ENCODE data around the gene PDGFB. TPM values are rescaled to one million over a fixed set of nuclear protein-coding genes. Genes with fewer than 3 reads are reported as not detected.

PDGFB gene
- total RNA-seq, 1 experiment from 2014 or later, result 9.2 TPM

DNA sequence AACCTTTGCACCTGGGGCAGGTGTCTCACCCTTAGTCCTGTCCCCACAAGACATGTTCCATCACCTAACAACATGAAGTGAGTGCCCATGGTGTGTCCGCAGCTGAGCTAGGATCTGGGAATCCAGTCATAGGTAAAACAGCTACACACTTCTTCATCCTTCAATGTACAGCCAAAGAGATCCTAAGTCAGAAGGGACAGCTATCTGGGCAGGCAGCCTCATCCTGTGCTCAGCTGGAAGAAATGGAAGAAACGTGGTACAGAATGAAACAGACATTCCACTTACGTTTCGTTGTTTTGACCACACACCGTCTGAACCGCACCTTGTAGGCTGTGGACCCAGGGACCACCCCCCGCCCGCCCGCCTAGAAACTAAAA, 30.8 kb downstream of the PDGFB start (continued):
- TF ChIP-seq, protein P1, sequence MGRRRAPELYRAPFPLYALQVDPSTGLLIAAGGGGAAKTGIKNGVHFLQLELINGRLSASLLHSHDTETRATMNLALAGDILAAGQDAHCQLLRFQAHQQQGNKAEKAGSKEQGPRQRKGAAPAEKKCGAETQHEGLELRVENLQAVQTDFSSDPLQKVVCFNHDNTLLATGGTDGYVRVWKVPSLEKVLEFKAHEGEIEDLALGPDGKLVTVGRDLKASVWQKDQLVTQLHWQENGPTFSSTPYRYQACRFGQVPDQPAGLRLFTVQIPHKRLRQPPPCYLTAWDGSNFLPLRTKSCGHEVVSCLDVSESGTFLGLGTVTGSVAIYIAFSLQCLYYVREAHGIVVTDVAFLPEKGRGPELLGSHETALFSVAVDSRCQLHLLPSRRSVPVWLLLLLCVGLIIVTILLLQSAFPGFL (CRISPR knock-in tag; IDR thresholded peaks at IDR 0.05; ENCODE audit: borderline replicate concordance), result no peak
- TF ChIP-seq, protein P2, sequence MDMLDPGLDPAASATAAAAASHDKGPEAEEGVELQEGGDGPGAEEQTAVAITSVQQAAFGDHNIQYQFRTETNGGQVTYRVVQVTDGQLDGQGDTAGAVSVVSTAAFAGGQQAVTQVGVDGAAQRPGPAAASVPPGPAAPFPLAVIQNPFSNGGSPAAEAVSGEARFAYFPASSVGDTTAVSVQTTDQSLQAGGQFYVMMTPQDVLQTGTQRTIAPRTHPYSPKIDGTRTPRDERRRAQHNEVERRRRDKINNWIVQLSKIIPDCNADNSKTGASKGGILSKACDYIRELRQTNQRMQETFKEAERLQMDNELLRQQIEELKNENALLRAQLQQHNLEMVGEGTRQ (CRISPR knock-in tag; IDR thresholded peaks at IDR 0.05), result no peak
- TF ChIP-seq ETV6 (CRISPR knock-in tag; IDR thresholded peaks at IDR 0.05) (no peak), ZNF423 (CRISPR knock-in tag; IDR thresholded peaks at IDR 0.05) (no peak), TEAD4 (CRISPR knock-in tag; IDR thresholded peaks at IDR 0.05) (no peak), EMX1 (CRISPR knock-in tag; IDR thresholded peaks at IDR 0.05) (no peak), ELF4 (CRISPR knock-in tag; IDR thresholded peaks at IDR 0.05; ENCODE audit: low read depth) (no peak)

- peak overlapping the region; percentile 87 for H3K27ac Mint-ChIP-seq
- no peaks in the 10 kb centered on the region for H3K27me3 Mint-ChIP-seq (ENCODE audit: low read depth)
- ATAC-seq (peak; percentile 56), DNase-seq (ENCODE audit: low spot score) (no peak)
- POLR2A ChIA-PET, result interaction anchor here (0.7 to 4.0 kb wide), 3 partner anchors 18 to 47 kb away, joined by 8 to 45 read pairs (median 27); no protein-coding TSS in a partner anchor
- H3K4me3 Mint-ChIP-seq, result peak overlapping the region; percentile 0; the same call in 1 of the 2 replicates
- peaks cover 3% of the 10 kb centered on the region for H3K36me3 Mint-ChIP-seq
- TF ChIP-seq ERG (CRISPR knock-in tag; IDR thresholded peaks at IDR 0.05), result no peak
- CTCF ChIA-PET, result interaction anchor here (0.6 to 3.5 kb wide), 9 partner anchors 10 to 339 kb away, joined by 3 to 43 read pairs (median 3); no protein-coding TSS in a partner anchor
- H3K4me1 Mint-ChIP-seq, result peaks cover 33% of the 10 kb centered on the region
- H3K9me3 Mint-ChIP-seq, result peaks cover 8% of the 10 kb centered on the region
Observed at GRCh38 chr22:39212721-39213376, 31.9 kb downstream of the PDGFB start.

DNA sequence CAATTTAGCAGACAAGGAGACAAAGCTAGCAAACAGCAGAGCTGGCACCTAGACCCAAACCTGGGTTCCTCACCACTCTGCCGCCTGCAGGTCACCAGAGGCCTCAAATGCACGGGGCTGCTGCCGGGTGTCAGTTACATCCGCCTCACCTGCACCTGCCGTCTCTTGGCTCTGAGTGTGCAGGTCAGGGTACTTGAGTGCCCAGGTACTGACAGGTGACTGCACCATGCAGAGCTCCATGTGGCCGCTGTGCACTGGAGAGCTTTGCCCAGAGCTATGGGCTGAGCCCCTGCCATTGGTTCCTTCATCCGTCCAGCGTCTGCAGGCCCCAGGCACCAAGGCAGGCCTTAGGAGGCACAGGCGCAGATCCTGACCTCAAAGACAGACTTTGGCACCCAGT, 35.0 kb downstream of the PDGFB start:
- DNase-seq (ENCODE audit: low spot score) (no peak), ATAC-seq (no peak)
- Mint-ChIP-seq H3K27me3 (ENCODE audit: low read depth) (no peaks in the 10 kb centered on the region), H3K4me3 (no peak overlapping the region), H3K9me3 (no peaks in the 10 kb centered on the region), H3K27ac (no peak overlapping the region; the same call in none of the 2 replicates), H3K36me3 (no peaks in the 10 kb centered on the region), H3K4me1 (peaks cover 36% of the 10 kb centered on the region)
- POLR2A ChIA-PET, result interaction anchor here (0.7 to 1.2 kb wide), 3 partner anchors 27 to 101 kb away, joined by 3 read pairs; no protein-coding TSS in a partner anchor
- CTCF ChIA-PET, result interaction anchor here (0.5 to 1.4 kb wide), 6 partner anchors 20 to 295 kb away, joined by 3 to 8 read pairs (median 4); no protein-coding TSS in a partner anchor
- no peak for TF ChIP-seq TEAD4 (CRISPR knock-in tag; IDR thresholded peaks at IDR 0.05)
- no peak for TF ChIP-seq ZNF512 (CRISPR knock-in tag; IDR thresholded peaks at IDR 0.05; ENCODE audit: borderline replicate concordance)
- no peak for TF ChIP-seq TEAD1 (CRISPR knock-in tag; IDR thresholded peaks at IDR 0.05)
- no peak for TF ChIP-seq CREM (CRISPR knock-in tag; IDR thresholded peaks at IDR 0.05)
- TF ChIP-seq TP53 (CRISPR knock-in tag; IDR thresholded peaks at IDR 0.05), result no peak
- TF ChIP-seq, protein P3, sequence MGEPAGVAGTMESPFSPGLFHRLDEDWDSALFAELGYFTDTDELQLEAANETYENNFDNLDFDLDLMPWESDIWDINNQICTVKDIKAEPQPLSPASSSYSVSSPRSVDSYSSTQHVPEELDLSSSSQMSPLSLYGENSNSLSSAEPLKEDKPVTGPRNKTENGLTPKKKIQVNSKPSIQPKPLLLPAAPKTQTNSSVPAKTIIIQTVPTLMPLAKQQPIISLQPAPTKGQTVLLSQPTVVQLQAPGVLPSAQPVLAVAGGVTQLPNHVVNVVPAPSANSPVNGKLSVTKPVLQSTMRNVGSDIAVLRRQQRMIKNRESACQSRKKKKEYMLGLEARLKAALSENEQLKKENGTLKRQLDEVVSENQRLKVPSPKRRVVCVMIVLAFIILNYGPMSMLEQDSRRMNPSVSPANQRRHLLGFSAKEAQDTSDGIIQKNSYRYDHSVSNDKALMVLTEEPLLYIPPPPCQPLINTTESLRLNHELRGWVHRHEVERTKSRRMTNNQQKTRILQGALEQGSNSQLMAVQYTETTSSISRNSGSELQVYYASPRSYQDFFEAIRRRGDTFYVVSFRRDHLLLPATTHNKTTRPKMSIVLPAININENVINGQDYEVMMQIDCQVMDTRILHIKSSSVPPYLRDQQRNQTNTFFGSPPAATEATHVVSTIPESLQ (CRISPR knock-in tag; IDR thresholded peaks at IDR 0.05), result no peak
- no peak for TF ChIP-seq GABPB1 (CRISPR knock-in tag; IDR thresholded peaks at IDR 0.05)
- no peak for TF ChIP-seq GRHL2 (CRISPR knock-in tag; IDR thresholded peaks at IDR 0.05; ENCODE audit: insufficient replicate concordance, severe bottlenecking)
- TF ChIP-seq ZNF423 (CRISPR knock-in tag; IDR thresholded peaks at IDR 0.05), result no peak
- TF ChIP-seq, protein P4, sequence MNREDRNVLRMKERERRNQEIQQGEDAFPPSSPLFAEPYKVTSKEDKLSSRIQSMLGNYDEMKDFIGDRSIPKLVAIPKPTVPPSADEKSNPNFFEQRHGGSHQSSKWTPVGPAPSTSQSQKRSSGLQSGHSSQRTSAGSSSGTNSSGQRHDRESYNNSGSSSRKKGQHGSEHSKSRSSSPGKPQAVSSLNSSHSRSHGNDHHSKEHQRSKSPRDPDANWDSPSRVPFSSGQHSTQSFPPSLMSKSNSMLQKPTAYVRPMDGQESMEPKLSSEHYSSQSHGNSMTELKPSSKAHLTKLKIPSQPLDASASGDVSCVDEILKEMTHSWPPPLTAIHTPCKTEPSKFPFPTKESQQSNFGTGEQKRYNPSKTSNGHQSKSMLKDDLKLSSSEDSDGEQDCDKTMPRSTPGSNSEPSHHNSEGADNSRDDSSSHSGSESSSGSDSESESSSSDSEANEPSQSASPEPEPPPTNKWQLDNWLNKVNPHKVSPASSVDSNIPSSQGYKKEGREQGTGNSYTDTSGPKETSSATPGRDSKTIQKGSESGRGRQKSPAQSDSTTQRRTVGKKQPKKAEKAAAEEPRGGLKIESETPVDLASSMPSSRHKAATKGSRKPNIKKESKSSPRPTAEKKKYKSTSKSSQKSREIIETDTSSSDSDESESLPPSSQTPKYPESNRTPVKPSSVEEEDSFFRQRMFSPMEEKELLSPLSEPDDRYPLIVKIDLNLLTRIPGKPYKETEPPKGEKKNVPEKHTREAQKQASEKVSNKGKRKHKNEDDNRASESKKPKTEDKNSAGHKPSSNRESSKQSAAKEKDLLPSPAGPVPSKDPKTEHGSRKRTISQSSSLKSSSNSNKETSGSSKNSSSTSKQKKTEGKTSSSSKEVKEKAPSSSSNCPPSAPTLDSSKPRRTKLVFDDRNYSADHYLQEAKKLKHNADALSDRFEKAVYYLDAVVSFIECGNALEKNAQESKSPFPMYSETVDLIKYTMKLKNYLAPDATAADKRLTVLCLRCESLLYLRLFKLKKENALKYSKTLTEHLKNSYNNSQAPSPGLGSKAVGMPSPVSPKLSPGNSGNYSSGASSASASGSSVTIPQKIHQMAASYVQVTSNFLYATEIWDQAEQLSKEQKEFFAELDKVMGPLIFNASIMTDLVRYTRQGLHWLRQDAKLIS (CRISPR knock-in tag; IDR thresholded peaks at IDR 0.05; ENCODE audit: borderline replicate concordance), result no peak
- TF ChIP-seq RELA (CRISPR knock-in tag; IDR thresholded peaks at IDR 0.05; ENCODE audit: borderline replicate concordance), result no peak
- TF ChIP-seq, protein P5, sequence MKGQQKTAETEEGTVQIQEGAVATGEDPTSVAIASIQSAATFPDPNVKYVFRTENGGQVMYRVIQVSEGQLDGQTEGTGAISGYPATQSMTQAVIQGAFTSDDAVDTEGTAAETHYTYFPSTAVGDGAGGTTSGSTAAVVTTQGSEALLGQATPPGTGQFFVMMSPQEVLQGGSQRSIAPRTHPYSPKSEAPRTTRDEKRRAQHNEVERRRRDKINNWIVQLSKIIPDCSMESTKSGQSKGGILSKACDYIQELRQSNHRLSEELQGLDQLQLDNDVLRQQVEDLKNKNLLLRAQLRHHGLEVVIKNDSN (CRISPR knock-in tag; IDR thresholded peaks at IDR 0.05), result no peak
- TF ChIP-seq NFE2L1 (CRISPR knock-in tag; IDR thresholded peaks at IDR 0.05), result no peak

Measured in WTC11 (cell line).